Measurements from ENCODE around the gene KIF21B. TPM values are rescaled to one million over a fixed set of nuclear protein-coding genes. Genes with fewer than 3 reads are reported as not detected.
"Not testable (repeated sequence)": the region's sequence is repeated elsewhere in the genome, so short reads cannot be mapped to it uniquely, and the experiment has no call there.

KIF21B gene
- total RNA-seq, 1 experiment from 2014 or later, result 1.2 TPM

GRCh38 chr1:200971428-200971903 is 52.0 kb downstream of the KIF21B start:
- DNase-seq (ENCODE audit: low spot score), result no peak

GRCh38 chr1:200970771-200971427 is 52.6 kb downstream of the KIF21B start:
- no peak for DNase-seq (ENCODE audit: low spot score)

GRCh38 chr1:200969726-200970561 is 53.6 kb downstream of the KIF21B start:
- DNase-seq (ENCODE audit: low spot score), result no peak

- peak; percentile 61 for DNase-seq (ENCODE audit: low spot score)
These were observed 54.8 kb downstream of the KIF21B start for GRCh38 chr1:200968469-200969410.

- peak; percentile 30 for DNase-seq (ENCODE audit: low spot score)
These were observed 55.6 kb downstream of the KIF21B start for GRCh38 chr1:200967693-200968468.

- no peak for DNase-seq (ENCODE audit: low spot score)
These were observed 56.6 kb downstream of the KIF21B start for GRCh38 chr1:200966934-200967333.

- no peak for DNase-seq (ENCODE audit: low spot score)
These were observed 58.3 kb downstream of the KIF21B start for GRCh38 chr1:200965111-200965805.

GRCh38 chr1:200963888-200964287 is 59.6 kb downstream of the KIF21B start:
- not testable (repeated sequence) for DNase-seq (ENCODE audit: low spot score)

- DNase-seq (ENCODE audit: low spot score), result no peak
These were observed 60.4 kb downstream of the KIF21B start for GRCh38 chr1:200963076-200963475.

- no peak for DNase-seq (ENCODE audit: low spot score)
These were observed 60.9 kb downstream of the KIF21B start for GRCh38 chr1:200962631-200963030.

- DNase-seq (ENCODE audit: low spot score), result not testable (repeated sequence)
These were observed 61.4 kb downstream of the KIF21B start for GRCh38 chr1:200962151-200962550.

- DNase-seq (ENCODE audit: low spot score), result no peak
These were observed 62.6 kb downstream of the KIF21B start for GRCh38 chr1:200960948-200961340.

- no peak for DNase-seq (ENCODE audit: low spot score)
These were observed 63.1 kb downstream of the KIF21B start for GRCh38 chr1:200960236-200960947.

- no peak for DNase-seq (ENCODE audit: low spot score)
These were observed 64.0 kb downstream of the KIF21B start for GRCh38 chr1:200959411-200959921.

- DNase-seq (ENCODE audit: low spot score), result no peak
These were observed 64.9 kb downstream of the KIF21B start for GRCh38 chr1:200958597-200958996.

GRCh38 chr1:200954434-200954833 is 69.1 kb downstream of the KIF21B start:
- no peak for DNase-seq (ENCODE audit: low spot score)

GRCh38 chr1:200951016-200951415 is 72.5 kb downstream of the KIF21B start:
- DNase-seq (ENCODE audit: low spot score), result no peak

- no peak for DNase-seq (ENCODE audit: low spot score)
These were observed 73.9 kb downstream of the KIF21B start for GRCh38 chr1:200949626-200950025.

- no peak for DNase-seq (ENCODE audit: low spot score)
These were observed 76.4 kb downstream of the KIF21B start for GRCh38 chr1:200947059-200947566.
